Hematopoietic multipotent progenitor cell (in vitro differentiated cells): ENCODE data around the gene PPP1R3A. TPM values are rescaled to one million over a fixed set of nuclear protein-coding genes. Genes with fewer than 3 reads are reported as not detected.

Experiments used
- DNase-seq, 3 donors: peaks; one replicate each; pipeline ENCODE4 v3.0.0-alpha.2; 2011 to 2015; ENCODE audit warnings: low read depth in 2 of 3, low spot score in 2 of 3
- total RNA-seq: library from RNA; depleted of rRNA; stranded (reverse); fragments of >200 nt; gene quantifications from one replicate; pipeline ENCODE4 v1.2.3, GENCODE V29; 2012

PPP1R3A gene
- total RNA-seq, 1 donor, result not detected

DNA sequence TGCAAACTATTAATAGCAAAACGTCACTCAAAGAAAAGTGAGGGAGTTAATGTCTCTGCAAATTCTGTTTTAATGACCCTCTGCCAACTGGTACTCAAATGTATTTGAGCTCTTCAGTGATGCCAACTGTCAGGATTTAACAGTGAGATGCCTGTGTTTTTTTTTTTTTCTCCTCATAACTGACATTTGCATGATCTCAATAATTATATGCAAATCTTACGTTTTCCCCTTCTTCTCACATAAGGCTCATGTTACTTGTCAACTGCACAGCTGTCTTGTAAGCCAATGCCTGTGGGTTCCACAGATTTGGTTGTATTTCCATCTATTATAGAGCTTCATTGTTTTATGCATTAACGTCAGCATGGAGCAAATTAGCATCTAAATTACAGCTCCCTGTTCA is 38.2 kb downstream of the PPP1R3A start:
- no peak for DNase-seq

- DNase-seq, result no peak
Observed at GRCh38 chr7:113878394-113878992, 40.3 kb downstream of the PPP1R3A start.

- DNase-seq, result no peak
Observed at GRCh38 chr7:113875224-113875623, 43.6 kb downstream of the PPP1R3A start.

DNA sequence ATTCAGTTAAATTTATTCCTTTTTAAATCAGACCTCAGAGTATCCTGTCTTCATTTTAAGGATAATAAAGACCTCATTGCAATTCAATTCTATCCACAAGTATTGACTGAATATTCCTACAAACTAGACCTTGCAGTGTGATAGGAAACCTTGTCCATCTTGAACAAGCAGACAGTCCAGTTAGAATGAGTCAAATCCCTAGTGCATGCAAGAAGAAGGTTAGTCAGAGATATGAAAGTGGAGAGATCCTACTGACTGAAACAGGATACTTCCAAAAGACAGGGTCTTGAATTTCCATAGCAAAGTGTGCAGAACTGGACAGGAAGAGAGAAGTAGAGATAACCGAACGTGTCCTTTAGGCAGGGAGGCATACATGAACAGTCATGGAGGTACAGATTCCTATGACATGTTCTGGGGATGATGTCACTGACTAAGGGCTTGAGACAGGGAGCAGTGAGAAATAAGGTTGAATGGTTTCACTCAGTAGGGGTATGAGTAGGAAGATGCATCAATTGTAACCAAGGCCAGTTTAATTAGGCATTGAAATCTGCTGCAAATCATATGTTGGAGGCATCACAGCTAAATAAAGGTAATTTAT is 45.2 kb downstream of the PPP1R3A start:
- no peak for DNase-seq

- DNase-seq, result no peak
Observed at GRCh38 chr7:113872981-113873380, 45.8 kb downstream of the PPP1R3A start.

GRCh38 chr7:113867325-113867724 is 51.5 kb downstream of the PPP1R3A start:
- no peak for DNase-seq

DNA sequence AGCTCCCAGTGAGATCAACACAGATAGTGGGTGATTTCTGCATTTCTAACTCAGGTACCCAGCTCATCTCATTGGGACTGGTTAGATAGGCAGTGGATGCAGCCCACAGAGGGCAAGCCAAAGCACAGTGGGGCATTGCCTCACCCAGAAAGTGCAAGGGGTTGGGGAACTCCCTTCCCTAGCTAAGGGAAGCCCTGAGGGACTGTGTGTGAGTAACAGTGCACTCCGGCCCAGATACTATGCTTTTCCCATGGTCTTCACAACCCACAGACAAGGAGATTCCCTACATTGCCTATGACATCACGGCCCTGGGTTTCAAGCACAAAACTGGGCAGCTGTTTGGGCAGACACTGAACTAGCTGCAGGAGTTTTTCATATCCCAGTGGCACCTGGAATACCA is 62.8 kb downstream of the PPP1R3A start:
- no peak for DNase-seq

DNA sequence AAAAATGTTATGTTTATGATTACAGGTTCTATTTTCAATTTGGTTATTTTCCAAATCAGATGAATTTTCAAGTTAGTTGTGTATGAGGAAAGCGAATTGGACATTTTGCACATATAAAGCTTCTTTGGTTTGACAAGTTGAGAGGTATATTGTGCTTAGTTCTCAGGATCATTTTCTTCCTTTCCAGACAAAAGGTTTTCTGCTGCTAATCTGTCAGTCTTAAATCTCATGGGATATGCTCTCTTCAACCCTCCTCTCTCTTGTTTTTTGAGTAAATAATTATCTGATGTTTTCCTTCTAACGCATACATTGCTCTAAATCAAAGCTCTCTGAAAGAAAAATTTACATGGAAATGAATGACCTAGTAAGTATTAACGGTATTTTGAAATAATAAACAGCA is 77.9 kb downstream of the PPP1R3A start:
- DNase-seq, result no peak

- DNase-seq, result no peak
Observed at GRCh38 chr7:113835367-113835766, 83.4 kb downstream of the PPP1R3A start.

DNA sequence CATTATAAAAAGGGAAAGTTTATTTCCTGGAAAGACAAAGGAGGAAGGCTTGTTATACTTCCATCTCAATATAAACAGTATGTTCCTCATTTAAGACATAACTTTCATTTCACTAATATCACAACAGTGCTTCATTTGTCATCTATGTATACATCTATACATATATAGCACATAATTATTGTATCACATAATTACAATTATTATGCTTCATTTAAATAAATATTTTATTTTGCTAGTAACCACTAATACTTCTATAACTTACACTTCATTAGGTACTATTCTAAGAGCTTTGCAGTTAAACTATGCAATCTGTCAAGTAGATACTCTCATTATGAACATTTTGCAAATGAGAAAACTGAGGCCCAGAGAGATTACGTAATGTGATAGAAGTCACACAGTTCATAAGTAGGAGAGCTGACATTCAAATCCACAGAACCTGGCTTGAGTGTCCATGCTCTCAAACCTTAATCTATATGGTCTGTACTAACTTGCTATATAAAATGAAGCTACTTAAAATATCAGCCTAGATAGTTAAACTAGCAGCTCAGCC is 86.5 kb downstream of the PPP1R3A start:
- no peak for DNase-seq

- no peak for DNase-seq
Observed at GRCh38 chr7:113831556-113831955, 87.3 kb downstream of the PPP1R3A start.

DNA sequence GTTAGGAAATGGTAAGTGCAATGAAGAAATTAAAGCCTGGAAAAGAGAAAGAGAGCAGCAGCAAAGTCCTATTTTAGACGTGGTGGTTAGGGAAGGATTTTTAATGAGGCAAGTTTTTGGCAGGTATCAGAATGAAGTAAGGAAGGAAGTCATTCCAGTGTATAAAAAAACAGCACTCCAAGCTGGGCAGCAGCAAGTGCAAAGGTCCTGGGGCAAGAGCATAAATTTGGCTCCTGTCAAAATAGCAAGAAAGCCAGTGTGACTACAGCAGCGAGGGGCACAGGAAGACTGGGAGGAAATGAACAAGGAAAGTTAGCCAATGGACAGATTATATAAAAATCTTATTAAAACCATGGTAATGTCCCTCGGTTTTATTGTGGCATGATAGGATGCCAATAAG is 90.2 kb downstream of the PPP1R3A start:
- no peak for DNase-seq
